ENCODE results near the gene CEP152.

CEP152 gene

DNA sequence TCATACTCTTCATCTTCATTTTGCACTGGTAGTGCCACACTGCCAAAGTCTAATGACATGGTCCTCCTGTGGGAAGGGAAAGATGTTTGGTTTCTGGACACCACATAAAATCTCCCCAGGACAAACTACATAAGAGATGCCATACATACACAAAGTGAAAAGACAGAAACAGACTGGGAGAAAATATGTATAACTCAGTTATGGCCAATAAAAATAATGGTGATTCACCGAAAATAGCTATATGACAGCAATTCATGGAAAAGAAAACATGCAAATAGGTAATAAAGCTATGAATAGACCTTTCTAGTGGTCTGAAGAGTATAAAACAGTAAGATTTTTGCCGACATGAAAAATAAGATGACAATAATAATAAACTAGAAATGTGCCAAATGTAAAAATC is 5.3 kb downstream of the CEP152 start:
- no peak overlapping the region for H3K4me3 ChIP-seq (ENCODE audit: low read depth, low read length)
- TF ChIP-seq, protein P1, sequence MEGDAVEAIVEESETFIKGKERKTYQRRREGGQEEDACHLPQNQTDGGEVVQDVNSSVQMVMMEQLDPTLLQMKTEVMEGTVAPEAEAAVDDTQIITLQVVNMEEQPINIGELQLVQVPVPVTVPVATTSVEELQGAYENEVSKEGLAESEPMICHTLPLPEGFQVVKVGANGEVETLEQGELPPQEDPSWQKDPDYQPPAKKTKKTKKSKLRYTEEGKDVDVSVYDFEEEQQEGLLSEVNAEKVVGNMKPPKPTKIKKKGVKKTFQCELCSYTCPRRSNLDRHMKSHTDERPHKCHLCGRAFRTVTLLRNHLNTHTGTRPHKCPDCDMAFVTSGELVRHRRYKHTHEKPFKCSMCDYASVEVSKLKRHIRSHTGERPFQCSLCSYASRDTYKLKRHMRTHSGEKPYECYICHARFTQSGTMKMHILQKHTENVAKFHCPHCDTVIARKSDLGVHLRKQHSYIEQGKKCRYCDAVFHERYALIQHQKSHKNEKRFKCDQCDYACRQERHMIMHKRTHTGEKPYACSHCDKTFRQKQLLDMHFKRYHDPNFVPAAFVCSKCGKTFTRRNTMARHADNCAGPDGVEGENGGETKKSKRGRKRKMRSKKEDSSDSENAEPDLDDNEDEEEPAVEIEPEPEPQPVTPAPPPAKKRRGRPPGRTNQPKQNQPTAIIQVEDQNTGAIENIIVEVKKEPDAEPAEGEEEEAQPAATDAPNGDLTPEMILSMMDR (IDR thresholded peaks at IDR 0.05; ENCODE audit: low read depth, low read length) = no peak

DNA sequence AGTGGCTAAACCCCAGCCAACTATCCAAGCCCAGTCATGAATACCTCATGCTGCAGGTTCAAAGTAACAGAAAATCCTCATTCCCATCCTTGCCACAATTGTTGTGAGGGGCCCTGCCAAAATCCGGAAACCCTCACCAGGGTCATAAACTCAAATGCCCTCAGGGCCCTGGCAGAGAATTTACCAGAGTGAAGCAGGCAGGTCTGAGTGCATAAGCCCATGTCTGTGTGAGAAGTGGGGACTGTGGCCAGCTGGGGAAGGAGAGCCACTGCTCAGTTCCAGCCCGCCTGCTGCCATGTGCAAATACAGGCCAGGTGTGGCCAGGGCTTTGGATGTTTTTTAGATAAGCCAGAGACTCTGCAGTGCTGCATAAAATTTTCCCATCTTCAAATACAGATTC is 7.0 kb downstream of the CEP152 start:
- TF ChIP-seq, protein P1 (IDR thresholded peaks at IDR 0.05; ENCODE audit: low read depth, low read length) = no peak
- no peak overlapping the region for H3K4me3 ChIP-seq (ENCODE audit: low read depth, low read length)

DNA sequence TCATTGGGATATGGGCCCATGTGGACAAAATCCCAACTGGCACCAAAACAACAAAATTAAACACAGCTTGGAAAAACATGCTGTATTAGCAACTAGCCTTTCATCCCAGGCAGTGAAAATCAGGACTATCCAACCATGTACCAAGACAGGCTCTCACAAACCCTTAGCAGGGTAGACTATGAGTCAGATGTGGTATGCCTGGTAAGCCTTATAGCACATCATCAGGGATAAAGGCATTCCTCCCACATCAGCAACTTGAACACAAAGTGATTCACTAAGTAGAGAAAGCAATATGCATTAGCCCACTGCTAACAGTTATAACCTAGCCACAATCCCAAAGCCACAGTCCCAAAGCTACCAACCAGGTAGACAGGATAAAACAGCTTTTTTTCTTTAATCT is 8.0 kb downstream of the CEP152 start:
- TF ChIP-seq, protein P1 (IDR thresholded peaks at IDR 0.05; ENCODE audit: low read depth, low read length) = no peak
- H3K4me3 ChIP-seq (ENCODE audit: low read depth, low read length) = no peak overlapping the region

DNA sequence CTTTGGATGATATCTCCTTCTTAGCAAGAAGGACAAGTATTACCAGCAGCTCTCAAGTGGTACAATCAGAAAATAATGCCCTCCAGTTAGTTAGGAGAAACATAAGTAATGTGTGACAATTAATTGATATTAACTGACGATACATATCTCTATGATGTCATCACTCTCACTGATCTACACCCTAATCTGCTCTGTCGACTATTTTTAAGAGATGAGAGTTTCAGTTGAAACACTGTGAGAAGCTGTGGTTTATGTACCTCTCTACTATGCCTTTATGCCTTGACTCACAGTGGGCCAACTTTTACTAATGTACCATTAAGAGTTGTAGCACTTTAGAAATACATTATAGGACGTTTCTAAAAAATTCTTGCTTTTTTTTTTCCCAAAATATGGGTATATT is 8.6 kb downstream of the CEP152 start:
- no peak overlapping the region for H3K4me3 ChIP-seq (ENCODE audit: low read depth, low read length)
- TF ChIP-seq, protein P1 (IDR thresholded peaks at IDR 0.05; ENCODE audit: low read depth, low read length) = no peak

DNA sequence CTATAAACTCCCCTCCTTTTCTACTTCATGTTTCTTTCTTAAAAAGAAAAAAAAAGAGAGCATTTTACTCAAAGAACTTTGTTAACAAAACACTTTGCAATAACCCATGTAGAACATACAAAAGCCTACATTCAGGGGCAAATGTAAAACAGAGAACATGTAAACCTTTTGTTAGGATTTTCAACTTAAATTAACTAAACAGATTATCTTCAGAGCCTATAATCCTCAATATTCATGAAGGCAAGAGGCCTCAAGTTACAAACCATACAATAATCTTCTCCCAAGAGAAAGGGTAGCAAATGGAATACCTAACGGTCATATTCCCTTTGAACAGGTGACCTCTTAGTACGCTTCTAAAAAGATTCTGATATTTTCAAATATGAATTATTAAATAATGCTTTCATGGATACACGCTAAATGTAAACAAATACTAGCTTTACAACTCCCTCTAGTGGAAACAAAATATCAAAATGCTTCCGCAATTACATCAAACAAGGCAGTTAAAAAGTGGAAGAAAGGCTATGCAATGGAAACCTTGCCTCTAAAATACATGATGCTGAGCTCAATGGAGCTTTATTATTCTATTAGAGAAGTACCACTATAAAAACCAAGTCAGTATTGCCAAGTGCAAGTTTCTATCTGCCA is 9.9 kb downstream of the CEP152 start:
- TF ChIP-seq, protein P1 (IDR thresholded peaks at IDR 0.05; ENCODE audit: low read depth, low read length) = no peak; the same call in 1 of the 2 replicates

DNA sequence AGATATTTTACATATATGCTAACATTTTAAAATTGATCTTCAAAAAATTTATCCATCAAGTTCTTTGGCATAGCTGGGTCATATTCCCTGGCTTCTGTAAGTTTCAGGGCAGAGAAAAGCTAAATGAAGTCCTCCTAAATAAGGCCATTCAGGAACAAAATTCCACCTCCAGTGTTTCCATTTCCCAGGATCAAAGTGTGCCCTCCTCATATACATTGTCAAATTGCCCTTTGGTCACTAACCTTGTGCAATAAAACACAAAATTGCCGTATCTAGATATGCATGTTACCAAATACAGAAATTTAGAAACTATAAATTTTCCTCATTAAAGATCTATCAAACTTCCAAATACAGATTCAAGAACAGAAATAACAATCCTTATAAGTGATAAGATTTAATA is 10.6 kb downstream of the CEP152 start:
- H3K4me3 ChIP-seq (ENCODE audit: low read depth, low read length) = no peak overlapping the region
- TF ChIP-seq, protein P1 (IDR thresholded peaks at IDR 0.05; ENCODE audit: low read depth, low read length) = no peak

More for the DNA sequence above, 9.9 kb downstream of the CEP152 start:
- H3K4me3 ChIP-seq (ENCODE audit: low read depth, low read length) = no peak overlapping the region

DNA sequence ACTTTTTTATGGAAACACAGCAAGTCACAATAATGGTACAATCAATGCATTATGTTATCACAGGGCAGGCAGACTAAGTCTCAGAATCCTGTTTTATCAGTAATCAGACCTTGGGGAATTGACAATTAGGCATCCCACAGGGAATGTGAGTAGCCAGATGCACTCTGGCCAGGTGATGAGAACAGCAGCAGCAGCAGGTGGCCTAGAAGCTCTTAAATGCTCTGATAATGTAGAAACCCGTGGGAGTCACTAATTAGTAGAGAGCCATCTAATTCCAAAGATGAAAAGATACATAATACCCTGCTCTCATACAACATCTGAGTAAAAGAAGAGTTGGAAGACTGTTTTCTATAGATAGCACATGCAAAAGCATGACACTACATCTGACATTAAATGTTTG is 12.6 kb downstream of the CEP152 start:
- TF ChIP-seq, protein P1 (IDR thresholded peaks at IDR 0.05; ENCODE audit: low read depth, low read length) = no peak

More for the DNA sequence above, 12.6 kb downstream of the CEP152 start:
- no peak overlapping the region for H3K4me3 ChIP-seq (ENCODE audit: low read depth, low read length)

Measured in WI38 (cell line).